ENCODE data around the gene GTF2H4. TPM values are rescaled to one million over a fixed set of nuclear protein-coding genes. Genes with fewer than 3 reads are reported as not detected.

GTF2H4 gene
- total and polyA plus RNA-seq, 4 donors: 6.2 to 15.8 (median 12.3) TPM

GRCh38 chr6:30931272-30931671 is 23.3 kb downstream of the GTF2H4 start:
- Histone ChIP-seq H3K4me3 (ENCODE audit: low read depth in 1 of 3, low read length in 3 of 3) (no peak overlapping the region), H3K9me3 (ENCODE audit: control insufficient read depth in 4 of 4, low read length in 3 of 4) (peaks cover 0 to 3% (median 1%) of the 10 kb centered on the region in 4 donors), H3K9ac (ENCODE audit: low read depth in 1 of 2, low read length in 2 of 2) (no peak overlapping the region), H3K36me3 (ENCODE audit: control insufficient read depth in 4 of 4, insufficient read depth in 3 of 4, low read depth in 1 of 4, low read length in 3 of 4) (peaks cover 0 to 12% (median 3%) of the 10 kb centered on the region in 4 donors), H3K27ac (ENCODE audit: low read depth in 1 of 2, low read length in 2 of 2) (no peak overlapping the region), H3K27me3 (ENCODE audit: control insufficient read depth in 4 of 4, insufficient read depth in 4 of 4, low read length in 3 of 4) (no peaks in the 10 kb centered on the region), H3K4me1 (ENCODE audit: control insufficient read depth in 4 of 4, insufficient read depth in 4 of 4, low read length in 3 of 4) (no peaks in the 10 kb centered on the region)
- WGBS: 58% methylated on average over 8 of the region's 8 CpGs
- no peak for DNase-seq (ENCODE audit: low spot score)
- no peak for TF ChIP-seq REST (IDR thresholded peaks at IDR 0.05)
- TF ChIP-seq GABPA (IDR thresholded peaks at IDR 0.05 in 1 of 2, conservative IDR thresholded peaks at IDR 0.05 in 1 of 2): no peak
- TF ChIP-seq FOXA2 (IDR thresholded peaks at IDR 0.05): no peak
- no peak for TF ChIP-seq EGR1 (IDR thresholded peaks at IDR 0.05; ENCODE audit: low read depth in 2 of 2)
- no peak for TF ChIP-seq JUND (IDR thresholded peaks at IDR 0.05)
- no peak for TF ChIP-seq SP1 (IDR thresholded peaks at IDR 0.05)
- TF ChIP-seq, protein P1, sequence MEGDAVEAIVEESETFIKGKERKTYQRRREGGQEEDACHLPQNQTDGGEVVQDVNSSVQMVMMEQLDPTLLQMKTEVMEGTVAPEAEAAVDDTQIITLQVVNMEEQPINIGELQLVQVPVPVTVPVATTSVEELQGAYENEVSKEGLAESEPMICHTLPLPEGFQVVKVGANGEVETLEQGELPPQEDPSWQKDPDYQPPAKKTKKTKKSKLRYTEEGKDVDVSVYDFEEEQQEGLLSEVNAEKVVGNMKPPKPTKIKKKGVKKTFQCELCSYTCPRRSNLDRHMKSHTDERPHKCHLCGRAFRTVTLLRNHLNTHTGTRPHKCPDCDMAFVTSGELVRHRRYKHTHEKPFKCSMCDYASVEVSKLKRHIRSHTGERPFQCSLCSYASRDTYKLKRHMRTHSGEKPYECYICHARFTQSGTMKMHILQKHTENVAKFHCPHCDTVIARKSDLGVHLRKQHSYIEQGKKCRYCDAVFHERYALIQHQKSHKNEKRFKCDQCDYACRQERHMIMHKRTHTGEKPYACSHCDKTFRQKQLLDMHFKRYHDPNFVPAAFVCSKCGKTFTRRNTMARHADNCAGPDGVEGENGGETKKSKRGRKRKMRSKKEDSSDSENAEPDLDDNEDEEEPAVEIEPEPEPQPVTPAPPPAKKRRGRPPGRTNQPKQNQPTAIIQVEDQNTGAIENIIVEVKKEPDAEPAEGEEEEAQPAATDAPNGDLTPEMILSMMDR (IDR thresholded peaks at IDR 0.05; ENCODE audit: low read depth, low read length, missing input control): no peak
- no peak for TF ChIP-seq RXRA (IDR thresholded peaks at IDR 0.05)
- TF ChIP-seq RAD21 (IDR thresholded peaks at IDR 0.05): no peak
- no peak for TF ChIP-seq YY1 (IDR thresholded peaks at IDR 0.05)
- TF ChIP-seq FOXA1 (IDR thresholded peaks at IDR 0.05): no peak
- TF ChIP-seq, protein P2, sequence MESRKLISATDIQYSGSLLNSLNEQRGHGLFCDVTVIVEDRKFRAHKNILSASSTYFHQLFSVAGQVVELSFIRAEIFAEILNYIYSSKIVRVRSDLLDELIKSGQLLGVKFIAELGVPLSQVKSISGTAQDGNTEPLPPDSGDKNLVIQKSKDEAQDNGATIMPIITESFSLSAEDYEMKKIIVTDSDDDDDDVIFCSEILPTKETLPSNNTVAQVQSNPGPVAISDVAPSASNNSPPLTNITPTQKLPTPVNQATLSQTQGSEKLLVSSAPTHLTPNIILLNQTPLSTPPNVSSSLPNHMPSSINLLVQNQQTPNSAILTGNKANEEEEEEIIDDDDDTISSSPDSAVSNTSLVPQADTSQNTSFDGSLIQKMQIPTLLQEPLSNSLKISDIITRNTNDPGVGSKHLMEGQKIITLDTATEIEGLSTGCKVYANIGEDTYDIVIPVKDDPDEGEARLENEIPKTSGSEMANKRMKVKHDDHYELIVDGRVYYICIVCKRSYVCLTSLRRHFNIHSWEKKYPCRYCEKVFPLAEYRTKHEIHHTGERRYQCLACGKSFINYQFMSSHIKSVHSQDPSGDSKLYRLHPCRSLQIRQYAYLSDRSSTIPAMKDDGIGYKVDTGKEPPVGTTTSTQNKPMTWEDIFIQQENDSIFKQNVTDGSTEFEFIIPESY (IDR thresholded peaks at IDR 0.05): no peak
- no peak for TF ChIP-seq TAF1 (conservative IDR thresholded peaks at IDR 0.05)
- TF ChIP-seq, protein P3, sequence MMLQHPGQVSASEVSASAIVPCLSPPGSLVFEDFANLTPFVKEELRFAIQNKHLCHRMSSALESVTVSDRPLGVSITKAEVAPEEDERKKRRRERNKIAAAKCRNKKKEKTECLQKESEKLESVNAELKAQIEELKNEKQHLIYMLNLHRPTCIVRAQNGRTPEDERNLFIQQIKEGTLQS (IDR thresholded peaks at IDR 0.05): no peak
- TF ChIP-seq HNF4G (IDR thresholded peaks at IDR 0.05): no peak
- no peak for TF ChIP-seq NR2F2 (IDR thresholded peaks at IDR 0.05)
